ENCODE measurements around the gene ZNF593. TPM values are rescaled to one million over a fixed set of nuclear protein-coding genes. Genes with fewer than 3 reads are reported as not detected.

The ZNF593 gene
- total RNA-seq, 2 experiments from 2014 or later: 40.9 to 41.1 TPM

- peaks cover 7% of the 10 kb centered on the region for H3K4me1 Mint-ChIP-seq (ENCODE audit: low read depth)
- intact Hi-C loops (cut with micrococcal nuclease): no loop called here
- H3K36me3 Mint-ChIP-seq (ENCODE audit: low read depth): no peaks in the 10 kb centered on the region
- peaks cover 37% of the 10 kb centered on the region for H3K27me3 Mint-ChIP-seq
- ChIA-PET POLR2A (interaction anchor here (1.4 to 2.0 kb wide), 2 partner anchors 11 to 36 kb away, joined by 4 read pairs; partner anchors contain the start of gene ZNF593), CTCF (no interaction called here)
- H3K27ac Mint-ChIP-seq: no peak within 1 kb of the TSS
- no peak within 1 kb of the TSS for H3K4me3 Mint-ChIP-seq
- TF ChIP-seq CTCF (IDR thresholded peaks at IDR 0.05): no peak
- ATAC-seq (no peak), DNase-seq (no peak)
- H3K9me3 Mint-ChIP-seq: no peaks in the 10 kb centered on the region
Measured at GRCh38 chr1:26158908-26159742, 10.6 kb upstream of the ZNF593 start, which contains the start of gene FAM110D. Gene FAM110D, plus strand, starts transcription at chr1:26159079. Its CDS starts 2,213 bp downstream, at chr1:26161292.

- Mint-ChIP-seq H3K27me3 (peaks cover 37% of the 10 kb centered on the region), H3K36me3 (ENCODE audit: low read depth) (no peaks in the 10 kb centered on the region), H3K27ac (no peak overlapping the region), H3K9me3 (no peaks in the 10 kb centered on the region), H3K4me3 (no peak overlapping the region), H3K4me1 (ENCODE audit: low read depth) (peaks cover 8% of the 10 kb centered on the region)
- CTCF ChIA-PET: no interaction called here
- no peak for ATAC-seq
- intact Hi-C loops (cut with micrococcal nuclease): loop anchor here (5.0 kb wide), 1 partner anchor 73 kb away; the partner anchor contains the start of gene CEP85
- POLR2A ChIA-PET: no interaction called here
- DNase-seq: no peak
- no peak for TF ChIP-seq CTCF (IDR thresholded peaks at IDR 0.05)
Measured at GRCh38 chr1:26159743-26160039, 10.0 kb upstream of the ZNF593 start.

GRCh38 chr1:26160527-26161414, 8.9 kb upstream of the ZNF593 start:
- TF ChIP-seq CTCF (IDR thresholded peaks at IDR 0.05): no peak
- ATAC-seq (no peak), DNase-seq (no peak)
- Mint-ChIP-seq H3K36me3 (ENCODE audit: low read depth) (no peaks in the 10 kb centered on the region), H3K9me3 (no peaks in the 10 kb centered on the region), H3K4me3 (no peak overlapping the region), H3K27me3 (peaks cover 31% of the 10 kb centered on the region), H3K4me1 (ENCODE audit: low read depth) (peaks cover 10% of the 10 kb centered on the region), H3K27ac (no peak overlapping the region)
- intact Hi-C loops (cut with micrococcal nuclease): loop anchor here (5.0 kb wide), 1 partner anchor 72 kb away; the partner anchor contains the start of gene CEP85
- ChIA-PET CTCF (interaction anchor here (0.7 to 1.6 kb wide), 4 partner anchors 9 to 257 kb away, joined by 3 to 6 read pairs (median 4); partner anchors contain the start of genes CEP85 and ZNF593), POLR2A (no interaction called here)

- H3K4me3 Mint-ChIP-seq: peak overlapping the region; percentile 61
- H3K27ac Mint-ChIP-seq: no peak overlapping the region
- peaks cover 10% of the 10 kb centered on the region for H3K4me1 Mint-ChIP-seq (ENCODE audit: low read depth)
- CTCF ChIA-PET: interaction anchor here (0.7 to 1.6 kb wide), 7 partner anchors 8 to 256 kb away, joined by 3 to 6 read pairs (median 3); partner anchors contain the start of genes CEP85 and ZNF593
- DNase-seq: peak; percentile 56
- POLR2A ChIA-PET: no interaction called here
- ATAC-seq: peak; percentile 60
- H3K27me3 Mint-ChIP-seq: peaks cover 27% of the 10 kb centered on the region
- TF ChIP-seq CTCF (IDR thresholded peaks at IDR 0.05): no peak
- no peaks in the 10 kb centered on the region for H3K36me3 Mint-ChIP-seq (ENCODE audit: low read depth)
- no peaks in the 10 kb centered on the region for H3K9me3 Mint-ChIP-seq
- intact Hi-C loops (cut with micrococcal nuclease): loop anchor here (5.0 kb wide), 1 partner anchor 71 kb away; the partner anchor contains the start of gene CEP85
Measured at GRCh38 chr1:26161415-26162219, 8.1 kb upstream of the ZNF593 start.

Measured in activated CD8-positive, alpha-beta T cell treated with anti-CD3 and anti-CD28 coated beads for 36 hours (primary cell).